ENCODE measurements around the gene POLRMT.
A peak's percentile ranks its signal among the peaks of the same experiment; 100 is the strongest.
"Not testable (repeated sequence)": the region's sequence is repeated elsewhere in the genome, so short reads cannot be mapped to it uniquely, and the experiment has no call there.

Gene POLRMT

GRCh38 chr19:612941-613340, 20.4 kb downstream of the POLRMT start:
- no peak for DNase-seq

DNA sequence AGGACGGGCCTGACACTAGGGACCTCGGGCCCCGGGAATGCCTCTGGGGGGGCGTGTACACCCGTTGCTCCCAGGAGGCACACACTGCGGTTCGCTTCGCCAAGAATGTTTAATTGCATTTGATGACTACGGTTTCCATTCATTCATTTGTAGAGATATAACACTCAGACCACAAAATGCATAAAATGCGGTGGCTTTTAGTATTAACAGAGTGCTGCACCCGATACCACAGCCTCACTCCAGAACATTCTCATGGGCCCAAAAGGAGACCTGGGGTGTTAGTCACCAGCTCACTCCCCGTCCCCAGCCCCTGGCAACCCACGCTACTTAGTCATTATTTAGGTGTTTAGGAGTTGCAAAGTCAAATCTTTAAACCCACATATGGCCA, 21.9 kb downstream of the POLRMT start:
- no peak for DNase-seq

- DNase-seq = peak in 3 of 51 donors; percentile 12 to 19 (median 13)
These were observed 22.4 kb downstream of the POLRMT start for GRCh38 chr19:610801-611480.

DNA sequence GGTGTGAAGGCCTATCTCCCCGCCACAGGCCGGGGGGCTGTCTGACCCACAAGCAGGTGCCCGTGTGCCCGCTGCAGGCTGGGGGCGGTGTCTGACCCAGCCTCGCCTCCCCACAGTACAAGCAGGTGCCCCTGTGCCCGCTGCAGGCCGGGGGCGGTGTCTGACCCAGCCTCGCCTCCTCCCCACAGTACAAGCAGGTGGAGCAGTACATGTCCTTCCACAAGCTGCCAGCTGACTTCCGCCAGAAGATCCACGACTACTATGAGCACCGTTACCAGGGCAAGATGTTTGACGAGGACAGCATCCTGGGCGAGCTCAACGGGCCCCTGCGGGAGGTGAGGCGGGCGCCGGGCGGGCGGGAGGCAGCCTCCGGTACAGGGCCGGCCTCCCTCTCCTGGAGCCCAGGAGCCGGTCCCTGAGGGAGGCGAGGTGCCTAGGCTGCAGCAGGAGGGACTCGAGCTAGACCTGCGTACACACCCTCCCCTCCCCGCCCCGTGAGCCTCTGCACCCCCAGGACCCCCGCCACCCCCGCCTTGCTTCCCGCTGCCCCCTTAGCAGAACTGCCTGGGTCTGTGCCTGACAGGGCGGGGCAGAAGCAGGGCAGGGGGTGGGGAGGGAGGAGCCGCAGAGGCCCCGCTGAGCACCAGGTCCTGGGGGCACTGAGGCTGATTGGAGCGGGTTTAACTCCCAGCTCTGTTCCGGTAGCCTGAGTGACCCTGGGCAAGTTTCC, 23.1 kb downstream of the POLRMT start:
- DNase-seq = no peak

DNA sequence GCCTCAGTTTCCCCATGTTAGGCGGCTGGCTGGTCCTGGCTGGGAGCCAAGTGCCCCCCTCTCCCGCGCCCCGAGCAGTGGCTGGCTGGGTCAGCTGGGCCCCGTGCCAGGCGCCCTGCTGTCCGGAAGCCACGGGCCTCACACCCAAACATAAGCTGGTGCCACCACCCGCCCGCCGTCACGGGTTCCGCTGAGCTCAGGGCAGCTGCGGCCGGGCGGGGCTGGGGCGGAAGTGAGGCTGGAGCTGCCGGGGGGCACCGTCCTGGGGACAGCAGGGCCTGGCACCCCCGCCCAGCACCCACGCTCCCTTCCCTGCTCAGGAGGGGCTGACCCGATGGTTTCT, 24.4 kb downstream of the POLRMT start:
- peak in 46 of 51 donors; percentile 31 to 92 (median 72) for DNase-seq

DNA sequence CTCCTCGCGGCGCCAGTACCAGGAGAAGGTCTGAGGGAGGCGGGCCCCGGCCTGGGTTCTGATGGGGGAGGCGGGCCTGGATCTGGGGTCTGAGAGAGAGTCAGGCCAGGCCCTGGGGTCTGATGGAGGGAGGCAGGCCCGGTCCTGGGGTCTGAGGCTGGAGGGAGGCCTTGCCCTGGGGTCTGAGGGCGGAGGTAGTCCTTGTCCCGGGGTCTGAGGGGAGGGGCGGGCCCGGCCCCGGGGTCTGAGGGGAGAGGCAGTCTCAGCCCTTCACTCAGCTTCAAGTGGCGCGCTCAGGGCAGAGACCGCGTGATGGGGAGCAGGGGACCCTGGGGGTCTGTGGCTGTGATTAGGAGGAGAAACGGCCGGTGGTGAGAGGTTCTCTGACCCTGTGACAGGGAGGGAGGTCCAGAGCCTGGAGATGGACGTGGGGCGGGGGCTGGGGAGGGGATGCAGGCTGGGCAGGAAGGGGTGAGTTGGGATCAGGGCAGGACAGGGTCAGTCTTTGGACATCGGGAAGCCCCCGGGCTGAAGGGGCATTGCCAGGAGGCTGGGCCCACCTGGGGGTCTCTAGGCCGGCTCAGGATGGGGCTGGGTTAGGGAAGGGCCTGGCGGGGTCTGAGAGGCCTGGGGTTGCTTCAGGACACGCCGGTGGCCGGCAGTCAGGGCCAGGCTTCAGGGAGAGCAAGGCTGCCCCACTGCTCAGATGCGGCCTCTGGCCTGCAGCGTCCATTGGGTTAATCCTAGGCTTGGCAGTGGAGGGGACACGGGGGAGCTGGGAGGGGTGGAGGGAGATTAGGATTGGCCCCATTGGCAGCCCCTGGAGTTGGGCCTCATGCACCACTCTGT, 25.0 kb downstream of the POLRMT start:
- no peak for DNase-seq

- peak in 29 of 51 donors; percentile 9 to 71 (median 44) for DNase-seq
These were observed 25.8 kb downstream of the POLRMT start for GRCh38 chr19:607301-608154.

DNA sequence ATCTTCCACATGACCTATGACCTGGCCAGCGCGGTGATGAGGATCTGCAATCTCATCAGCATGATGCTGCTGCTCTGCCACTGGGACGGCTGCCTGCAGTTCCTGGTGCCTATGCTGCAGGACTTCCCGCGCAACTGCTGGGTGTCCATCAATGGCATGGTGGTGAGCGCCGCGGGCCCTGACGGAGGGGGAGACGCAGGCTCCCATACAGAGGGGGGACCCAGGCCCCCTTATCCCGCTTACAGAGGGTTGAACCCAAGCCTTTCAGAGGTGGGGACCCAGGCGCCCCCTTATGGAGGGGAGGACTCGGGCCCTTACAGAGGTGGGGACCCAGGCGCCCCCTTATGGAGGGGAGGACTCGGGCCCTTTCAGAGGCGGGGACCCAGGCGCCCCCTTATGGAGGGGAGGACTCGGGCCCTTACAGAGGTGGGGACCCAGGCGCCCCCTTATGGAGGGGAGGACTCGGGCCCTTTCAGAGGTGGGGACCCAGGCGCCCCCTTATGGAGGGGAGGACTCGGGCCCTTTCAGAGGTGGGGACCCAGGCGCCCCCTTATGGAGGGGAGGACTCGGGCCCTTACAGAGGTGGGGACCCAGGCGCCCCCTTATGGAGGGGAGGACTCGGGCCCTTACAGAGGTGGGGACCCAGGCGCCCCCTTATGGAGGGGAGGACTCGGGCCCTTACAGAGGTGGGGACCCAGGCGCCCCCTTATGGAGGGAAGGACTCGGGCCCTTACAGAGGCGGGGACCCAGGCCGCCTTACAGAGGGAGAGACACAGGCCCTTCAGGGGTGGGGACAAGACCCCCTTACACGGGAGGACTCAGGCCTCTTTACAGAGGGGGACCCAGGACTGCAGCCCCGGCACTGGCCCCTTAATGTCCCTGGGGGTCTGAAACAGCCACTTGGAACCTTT, 28.0 kb downstream of the POLRMT start:
- DNase-seq = not testable (repeated sequence)

DNA sequence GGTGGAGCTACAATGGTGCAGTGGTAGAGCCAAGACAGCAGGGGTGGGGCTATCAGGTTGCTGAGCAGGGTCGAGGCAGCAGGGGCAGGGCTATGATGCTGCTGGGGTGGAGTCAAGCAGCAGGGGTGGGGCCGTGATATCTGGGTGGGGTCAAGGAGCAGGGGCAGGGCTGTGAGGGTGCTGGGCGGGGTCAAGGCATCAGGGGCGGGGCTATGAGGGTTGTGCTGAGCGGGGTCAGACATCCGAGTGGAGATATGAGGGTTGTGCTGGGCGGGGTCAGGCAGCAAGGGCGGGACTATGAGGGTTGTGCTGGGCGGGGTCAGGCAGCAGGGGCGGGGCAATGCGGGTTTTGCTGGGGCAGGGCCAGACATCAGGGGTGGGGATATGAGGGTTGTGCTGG, 29.0 kb downstream of the POLRMT start:
- DNase-seq = peak in 4 of 51 donors; percentile 16 to 44 (median 20)

GRCh38 chr19:603779-604178, 29.6 kb downstream of the POLRMT start:
- not testable (repeated sequence) for DNase-seq

GRCh38 chr19:603302-603639, 30.1 kb downstream of the POLRMT start:
- not testable (repeated sequence) for DNase-seq

GRCh38 chr19:602391-603301, 30.7 kb downstream of the POLRMT start:
- DNase-seq = no peak

- DNase-seq = no peak
These were observed 31.5 kb downstream of the POLRMT start for GRCh38 chr19:601790-602189.

GRCh38 chr19:601310-601709, 32.0 kb downstream of the POLRMT start:
- DNase-seq = no peak

DNA sequence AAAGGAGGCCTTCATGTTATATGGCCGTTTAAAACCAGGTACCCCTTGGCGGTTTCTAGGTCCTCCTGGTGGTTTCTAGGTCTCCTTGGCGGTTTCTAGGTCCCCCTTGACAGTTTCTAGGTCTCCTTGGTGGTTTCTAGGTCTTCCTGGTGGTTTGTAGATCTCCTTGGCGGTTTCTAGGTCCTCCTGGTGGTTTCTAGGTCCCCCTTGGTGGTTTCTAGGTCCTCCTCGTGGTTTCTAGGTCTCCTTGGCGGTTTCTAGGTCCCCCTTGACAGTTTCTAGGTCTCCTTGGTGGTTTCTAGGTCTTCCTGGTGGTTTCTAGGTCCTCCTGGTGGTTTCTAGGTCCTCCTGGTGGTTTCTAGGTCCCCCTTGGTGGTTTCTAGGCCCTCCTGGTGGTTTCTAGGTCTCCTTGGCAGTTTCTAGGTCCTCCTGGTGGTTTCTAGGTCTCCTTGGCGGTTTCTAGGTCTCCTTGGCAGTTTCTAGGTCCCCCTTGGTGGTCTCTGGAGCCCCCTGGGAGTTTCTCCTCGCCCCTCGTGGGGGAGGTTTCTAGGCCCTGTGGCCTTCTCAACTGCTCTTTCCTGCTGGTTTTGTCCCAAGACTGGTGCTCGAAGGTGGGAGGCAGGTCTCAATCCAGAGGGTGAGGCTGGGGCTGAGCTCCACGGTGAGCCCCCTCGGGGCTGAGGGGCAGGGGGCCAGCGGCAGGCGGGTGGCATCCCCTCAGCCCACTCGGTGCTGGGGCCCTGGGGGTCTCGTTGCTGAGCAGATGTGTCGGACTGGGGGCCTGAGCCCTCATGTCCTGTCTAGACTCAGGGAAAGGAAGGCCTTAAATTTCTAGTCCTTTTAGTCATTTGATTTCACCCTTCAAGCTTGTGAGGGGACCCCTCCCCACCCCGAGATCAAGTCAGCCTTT, 35.7 kb downstream of the POLRMT start:
- no peak for DNase-seq

- no peak for DNase-seq
These were observed 37.1 kb downstream of the POLRMT start for GRCh38 chr19:596263-596655.

DNA sequence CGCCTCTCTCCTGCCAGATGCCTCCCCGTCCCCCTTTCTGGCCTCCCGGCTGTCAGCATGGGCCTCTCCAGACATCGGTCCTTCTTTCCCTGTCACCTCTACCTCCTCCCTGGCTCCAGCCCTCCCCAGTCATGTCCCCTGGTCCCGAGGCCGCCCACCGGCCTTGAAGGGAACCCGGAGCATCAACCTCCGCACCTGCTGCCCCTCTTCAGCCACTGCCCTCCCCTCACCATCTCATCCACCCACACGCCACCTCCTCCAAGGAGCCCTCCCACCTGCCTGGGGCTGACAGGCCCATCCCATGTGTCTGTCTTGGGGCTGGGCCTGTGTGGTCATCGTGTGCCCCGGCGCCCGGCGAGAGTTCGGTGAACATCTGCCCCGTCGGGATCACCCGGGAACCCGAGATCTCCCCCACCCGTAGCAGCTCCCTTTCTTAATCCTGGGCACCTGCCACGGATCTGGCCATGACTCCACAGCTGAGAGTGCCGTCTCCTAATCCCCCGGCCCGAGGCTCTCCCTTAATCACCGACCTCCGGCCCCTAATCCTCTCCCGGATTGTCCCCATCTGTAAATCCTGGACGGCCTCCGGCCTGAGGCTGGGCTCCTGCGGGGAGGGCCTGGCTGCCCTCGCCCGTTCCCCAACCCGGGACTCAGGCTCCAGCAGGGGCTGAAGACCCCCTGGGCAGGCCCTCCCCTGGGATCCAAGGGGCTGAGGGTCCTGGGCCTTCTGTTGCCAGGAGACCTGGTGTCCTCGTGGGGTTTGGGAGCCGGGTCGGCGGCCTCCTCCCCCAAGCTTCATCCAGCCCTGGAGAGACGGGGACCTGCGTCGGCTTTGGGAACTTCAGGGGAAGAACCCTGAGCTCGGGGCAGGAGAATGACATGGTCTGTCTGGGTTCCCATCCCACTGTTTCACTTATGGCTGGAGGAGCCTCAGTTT, 37.7 kb downstream of the POLRMT start:
- no peak for DNase-seq
